Endothelial cell of umbilical vein (primary cell): ENCODE measurements around the gene PCDHA5.

ENCODE experiments used
- EZH2 ChIP-seq: IDR thresholded peaks from 2 replicates; pipeline ENCODE4 v1.6.1; 2012; ENCODE audit warnings: borderline replicate concordance, low read depth, mild to moderate bottlenecking, moderate library complexity, low read length, inconsistent platforms; ENCODE audit not compliant: severe bottlenecking
- GATA2 ChIP-seq: IDR thresholded peaks from 2 replicates; pipeline ENCODE4 v1.7.0; 2011; ENCODE audit warnings: low read depth, mild to moderate bottlenecking, moderate library complexity, mixed read lengths, low read length; ENCODE audit not compliant: insufficient read length, insufficient read depth
- MYC ChIP-seq: IDR thresholded peaks from one replicate; pipeline ENCODE4 v1.6.1; 2011; ENCODE audit warnings: mild to moderate bottlenecking, low read depth, low read length
- POLR2A ChIP-seq: IDR thresholded peaks from 2 replicates; pipeline ENCODE4 v1.6.1; 2012; ENCODE audit warnings: low read depth, mild to moderate bottlenecking, control low read depth, low read length
- POLR2AphosphoS5 ChIP-seq: IDR thresholded peaks from 2 replicates; pipeline ENCODE4 v1.6.1; 2012; ENCODE audit warnings: low read depth, mild to moderate bottlenecking, control low read depth, low read length, moderate library complexity; ENCODE audit not compliant: insufficient read depth
- TF ChIP-seq, protein P1 (sequence below), 2 donors: IDR thresholded peaks; 1 replicate in 1 of 2; 2 replicates in 1 of 2; pipeline ENCODE4 v1.5.1; 2011; ENCODE audit warnings: low read length in 2 of 2, mild to moderate bottlenecking in 2 of 2, moderate library complexity in 2 of 2, control low read depth in 1 of 2, inconsistent platforms in 1 of 2, low read depth in 1 of 2; ENCODE audit not compliant: insufficient read depth in 1 of 2; ENCODE audit errors: extremely low read depth in 1 of 2
- TF ChIP-seq, protein P2 (sequence below): IDR thresholded peaks from 2 replicates; pipeline ENCODE4 v1.6.1; 2011; ENCODE audit not compliant: insufficient read depth, insufficient read length

DNA sequence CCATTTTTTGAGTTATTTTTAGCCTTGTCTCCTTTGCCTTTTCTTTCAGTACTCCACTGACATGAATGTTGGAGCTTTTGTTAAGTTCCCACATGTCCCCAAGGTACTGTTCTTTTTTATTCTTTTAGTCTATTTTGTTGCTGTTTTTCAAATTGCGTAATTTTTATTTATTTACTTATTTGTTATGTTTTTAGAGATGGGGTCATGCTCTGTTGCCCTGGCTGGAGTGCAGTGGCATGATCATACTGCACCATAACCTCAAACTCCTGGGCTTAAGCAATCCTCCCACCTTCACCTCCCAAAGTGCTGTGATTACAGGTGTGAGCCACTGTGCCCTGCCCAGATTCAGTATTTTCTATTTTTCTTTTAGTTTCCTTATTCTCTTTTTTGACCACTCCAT lies 40.9 kb upstream of the PCDHA5 start:
- TF ChIP-seq, protein P1, sequence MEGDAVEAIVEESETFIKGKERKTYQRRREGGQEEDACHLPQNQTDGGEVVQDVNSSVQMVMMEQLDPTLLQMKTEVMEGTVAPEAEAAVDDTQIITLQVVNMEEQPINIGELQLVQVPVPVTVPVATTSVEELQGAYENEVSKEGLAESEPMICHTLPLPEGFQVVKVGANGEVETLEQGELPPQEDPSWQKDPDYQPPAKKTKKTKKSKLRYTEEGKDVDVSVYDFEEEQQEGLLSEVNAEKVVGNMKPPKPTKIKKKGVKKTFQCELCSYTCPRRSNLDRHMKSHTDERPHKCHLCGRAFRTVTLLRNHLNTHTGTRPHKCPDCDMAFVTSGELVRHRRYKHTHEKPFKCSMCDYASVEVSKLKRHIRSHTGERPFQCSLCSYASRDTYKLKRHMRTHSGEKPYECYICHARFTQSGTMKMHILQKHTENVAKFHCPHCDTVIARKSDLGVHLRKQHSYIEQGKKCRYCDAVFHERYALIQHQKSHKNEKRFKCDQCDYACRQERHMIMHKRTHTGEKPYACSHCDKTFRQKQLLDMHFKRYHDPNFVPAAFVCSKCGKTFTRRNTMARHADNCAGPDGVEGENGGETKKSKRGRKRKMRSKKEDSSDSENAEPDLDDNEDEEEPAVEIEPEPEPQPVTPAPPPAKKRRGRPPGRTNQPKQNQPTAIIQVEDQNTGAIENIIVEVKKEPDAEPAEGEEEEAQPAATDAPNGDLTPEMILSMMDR (IDR thresholded peaks at IDR 0.05; ENCODE audit: extremely low read depth in 1 of 2, insufficient read depth in 1 of 2, low read depth in 1 of 2, low read length in 2 of 2): no peak
- no peak for TF ChIP-seq EZH2
- TF ChIP-seq, protein P2, sequence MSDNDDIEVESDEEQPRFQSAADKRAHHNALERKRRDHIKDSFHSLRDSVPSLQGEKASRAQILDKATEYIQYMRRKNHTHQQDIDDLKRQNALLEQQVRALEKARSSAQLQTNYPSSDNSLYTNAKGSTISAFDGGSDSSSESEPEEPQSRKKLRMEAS: no peak
- no peak for TF ChIP-seq POLR2AphosphoS5
- TF ChIP-seq POLR2A: no peak
- no peak for TF ChIP-seq GATA2
- TF ChIP-seq MYC: no peak
